ENCODE measurements around the gene DCST1.
A peak's percentile ranks its signal among the peaks of the same experiment; 100 is the strongest.

Gene DCST1

GRCh38 chr1:155083865-155084721, 50.5 kb downstream of the DCST1 start:
- FAIRE-seq (no peak), DNase-seq (ENCODE audit: insufficient read length, low spot score) (no peak)

GRCh38 chr1:155084722-155085503, 51.3 kb downstream of the DCST1 start:
- DNase-seq (ENCODE audit: insufficient read length, low spot score) (peak; percentile 98), FAIRE-seq (peak; percentile 100)

DNA sequence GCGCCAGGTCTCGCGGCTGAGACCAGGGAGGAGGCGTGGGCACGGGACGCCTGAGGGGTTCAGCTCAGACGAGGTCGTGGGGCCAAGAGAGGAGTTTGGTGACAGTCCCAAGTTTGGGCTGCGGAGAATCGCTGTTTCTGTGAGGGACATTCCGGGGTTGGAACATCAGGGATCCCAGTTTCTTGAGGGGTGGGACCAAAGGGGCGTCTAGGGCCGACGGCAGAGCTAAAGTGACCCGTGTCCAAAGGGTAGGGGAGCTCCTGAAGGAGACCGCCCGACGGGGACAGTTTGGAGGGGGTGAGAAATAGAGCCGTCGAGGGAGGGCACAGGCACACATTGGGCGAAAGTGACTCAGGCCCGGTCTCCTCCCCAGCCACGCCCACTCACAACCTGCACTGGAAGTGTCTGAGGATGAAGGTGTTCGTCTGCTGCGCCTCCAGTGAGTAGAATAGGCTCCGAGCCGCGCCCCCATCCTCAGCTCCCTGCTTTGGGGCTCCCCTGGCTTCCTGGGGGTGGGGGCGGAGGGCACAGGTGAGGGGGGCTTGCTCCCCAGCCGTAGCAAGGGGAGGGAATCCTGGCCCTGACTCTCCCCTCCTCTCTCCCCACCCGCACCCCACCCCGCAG, 52.0 kb downstream of the DCST1 start:
- DNase-seq (ENCODE audit: insufficient read length, low spot score) (no peak), FAIRE-seq (peak; percentile 47)

- FAIRE-seq (peak; percentile 82), DNase-seq (ENCODE audit: insufficient read length, low spot score) (no peak)
Measured at GRCh38 chr1:155086128-155086741, 52.6 kb downstream of the DCST1 start.

DNA sequence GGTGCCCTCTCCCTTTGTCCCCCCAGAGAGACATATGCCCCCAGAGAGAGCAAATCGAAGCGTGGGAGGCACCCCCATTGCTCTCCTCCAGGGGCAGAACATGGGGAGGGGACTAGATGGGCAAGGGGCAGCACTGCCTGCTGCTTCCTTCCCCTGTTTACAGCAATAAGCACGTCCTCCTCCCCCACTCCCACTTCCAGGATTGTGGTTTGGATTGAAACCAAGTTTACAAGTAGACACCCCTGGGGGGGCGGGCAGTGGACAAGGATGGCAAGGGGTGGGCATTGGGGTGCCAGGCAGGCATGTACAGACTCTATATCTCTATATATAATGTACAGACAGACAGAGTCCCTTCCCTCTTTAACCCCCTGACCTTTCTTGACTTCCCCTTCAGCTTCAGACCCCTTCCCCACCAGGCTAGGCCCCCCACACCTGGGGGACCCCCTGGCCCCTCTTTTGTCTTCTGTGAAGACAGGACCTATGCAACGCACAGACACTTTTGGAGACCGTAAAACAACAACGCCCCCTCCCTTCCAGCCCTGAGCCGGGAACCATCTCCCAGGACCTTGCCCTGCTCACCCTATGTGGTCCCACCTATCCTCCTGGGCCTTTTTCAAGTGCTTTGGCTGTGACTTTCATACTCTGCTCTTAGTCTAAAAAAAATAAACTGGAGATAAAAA, 53.4 kb downstream of the DCST1 start:
- FAIRE-seq: no peak
- DNase-seq (ENCODE audit: insufficient read length, low spot score): no peak

DNA sequence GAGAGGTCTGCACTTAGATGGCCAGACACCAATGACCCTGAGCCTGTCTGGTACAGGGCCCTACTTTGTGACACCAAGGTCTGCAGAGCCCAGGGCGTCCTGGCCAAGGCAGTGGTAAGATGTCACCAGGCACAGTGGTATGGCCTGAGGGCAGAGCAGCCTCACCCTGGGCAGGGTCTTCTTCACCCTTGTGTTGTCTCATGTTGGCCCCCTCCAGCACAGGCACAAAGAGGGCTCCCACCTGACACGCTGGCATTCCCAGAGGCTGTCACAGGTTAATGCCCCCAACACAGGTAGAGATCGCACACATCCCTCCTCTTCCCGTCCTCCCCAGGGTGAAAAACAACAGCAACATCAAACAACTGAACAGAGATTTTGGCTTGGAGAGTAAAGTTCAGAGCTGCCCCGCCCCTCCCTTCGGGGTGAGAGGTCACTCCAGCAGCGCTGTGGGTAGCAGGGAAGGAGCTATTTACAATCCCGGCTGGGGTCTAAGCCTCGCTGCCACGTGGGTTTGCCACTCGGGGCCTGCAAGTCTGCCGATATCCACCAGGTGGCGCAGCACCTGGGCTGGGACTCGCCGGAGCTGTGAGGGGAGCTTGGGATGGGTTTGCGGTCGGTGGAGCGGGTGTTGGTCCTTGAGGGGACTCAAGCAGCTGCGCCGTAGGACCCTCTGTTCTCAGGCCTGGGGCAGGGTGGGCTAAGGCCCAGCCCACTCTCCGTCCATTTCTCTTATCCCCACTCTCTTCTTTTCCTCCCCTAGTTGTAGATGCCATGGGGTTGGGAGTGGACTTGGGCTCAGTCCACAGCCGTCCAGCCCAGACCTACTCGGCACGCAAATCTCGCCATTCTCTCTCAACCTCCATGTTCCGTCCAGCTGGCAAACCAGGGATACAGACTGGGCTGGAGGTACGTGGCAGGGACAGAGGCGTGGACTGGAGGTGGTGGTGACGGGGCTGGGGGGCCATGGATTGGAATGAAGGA, 57.7 kb downstream of the DCST1 start:
- FAIRE-seq (peak; percentile 8), DNase-seq (ENCODE audit: insufficient read length, low spot score) (no peak)

GRCh38 chr1:155092131-155092530, 58.5 kb downstream of the DCST1 start:
- no peak for DNase-seq (ENCODE audit: insufficient read length, low spot score)
- FAIRE-seq: no peak

GRCh38 chr1:155092641-155093040, 59.0 kb downstream of the DCST1 start:
- DNase-seq (ENCODE audit: insufficient read length, low spot score) (no peak), FAIRE-seq (no peak)

GRCh38 chr1:155093911-155094621, 60.4 kb downstream of the DCST1 start:
- FAIRE-seq: peak; percentile 11
- DNase-seq (ENCODE audit: insufficient read length, low spot score): no peak

DNA sequence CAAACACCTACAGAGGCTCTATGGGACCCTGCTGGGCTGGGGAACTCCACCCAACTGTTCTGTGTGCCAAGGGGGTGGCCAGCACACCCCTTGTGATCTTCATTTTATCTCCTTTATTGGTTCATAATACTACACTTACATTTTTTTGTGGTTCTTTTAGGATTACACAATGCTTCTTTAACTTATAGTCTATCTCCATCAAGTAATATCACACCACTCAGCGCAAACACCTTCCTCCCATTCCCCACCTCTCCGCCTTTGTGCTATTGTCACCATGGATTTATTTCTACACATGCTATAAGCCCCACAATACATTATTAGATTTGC, 61.0 kb downstream of the DCST1 start:
- DNase-seq (ENCODE audit: insufficient read length, low spot score) (no peak), FAIRE-seq (no peak)

GRCh38 chr1:155099331-155099730, 65.7 kb downstream of the DCST1 start:
- no peak for FAIRE-seq
- no peak for DNase-seq (ENCODE audit: insufficient read length, low spot score)

Data from GM19239 (cell line).